Measurements from ENCODE around the gene AGAP1. TPM values are rescaled to one million over a fixed set of nuclear protein-coding genes. Genes with fewer than 3 reads are reported as not detected.
A peak's percentile ranks its signal among the peaks of the same experiment; 100 is the strongest.

AGAP1 gene
- total RNA-seq, 1 donor from 2014 or later = 44.0 TPM

DNA sequence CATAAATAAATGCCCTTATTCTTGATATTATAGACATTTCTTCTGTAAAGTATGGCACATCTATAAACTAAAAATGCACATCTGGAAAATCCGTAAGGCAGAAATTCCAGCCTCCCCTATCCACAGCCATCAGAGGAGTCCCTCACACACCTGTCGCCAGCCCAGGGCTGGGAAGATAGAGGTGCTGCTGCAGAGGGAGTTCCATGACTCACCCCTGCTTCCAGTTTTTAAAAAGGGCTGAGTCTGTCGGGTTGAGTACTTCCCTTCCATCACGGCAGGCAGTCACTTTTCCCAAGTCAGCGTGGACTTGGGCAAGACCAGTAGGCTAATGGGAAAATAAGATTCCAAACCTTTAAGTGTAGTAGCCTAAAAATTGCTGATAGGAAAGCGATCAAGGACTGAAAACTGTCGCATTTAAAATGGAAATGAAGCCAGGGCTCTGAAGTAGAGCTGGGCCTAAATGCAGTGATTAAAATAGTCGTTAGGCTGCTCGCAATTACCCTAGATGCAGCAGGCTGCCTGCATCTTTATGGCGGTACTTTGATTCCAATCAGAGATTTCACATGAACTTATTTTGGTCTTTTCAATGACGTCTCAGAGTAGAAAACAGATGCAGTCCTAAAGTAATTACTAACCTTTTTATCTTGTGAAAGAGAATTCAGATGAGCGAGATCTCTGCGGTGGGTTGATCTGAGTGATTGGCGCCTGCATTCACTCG is 280.5 kb downstream of the AGAP1 start:
- no peak overlapping the region for H3K27ac Mint-ChIP-seq
- no peak overlapping the region for H3K4me3 Mint-ChIP-seq
- TF ChIP-seq, protein P1, sequence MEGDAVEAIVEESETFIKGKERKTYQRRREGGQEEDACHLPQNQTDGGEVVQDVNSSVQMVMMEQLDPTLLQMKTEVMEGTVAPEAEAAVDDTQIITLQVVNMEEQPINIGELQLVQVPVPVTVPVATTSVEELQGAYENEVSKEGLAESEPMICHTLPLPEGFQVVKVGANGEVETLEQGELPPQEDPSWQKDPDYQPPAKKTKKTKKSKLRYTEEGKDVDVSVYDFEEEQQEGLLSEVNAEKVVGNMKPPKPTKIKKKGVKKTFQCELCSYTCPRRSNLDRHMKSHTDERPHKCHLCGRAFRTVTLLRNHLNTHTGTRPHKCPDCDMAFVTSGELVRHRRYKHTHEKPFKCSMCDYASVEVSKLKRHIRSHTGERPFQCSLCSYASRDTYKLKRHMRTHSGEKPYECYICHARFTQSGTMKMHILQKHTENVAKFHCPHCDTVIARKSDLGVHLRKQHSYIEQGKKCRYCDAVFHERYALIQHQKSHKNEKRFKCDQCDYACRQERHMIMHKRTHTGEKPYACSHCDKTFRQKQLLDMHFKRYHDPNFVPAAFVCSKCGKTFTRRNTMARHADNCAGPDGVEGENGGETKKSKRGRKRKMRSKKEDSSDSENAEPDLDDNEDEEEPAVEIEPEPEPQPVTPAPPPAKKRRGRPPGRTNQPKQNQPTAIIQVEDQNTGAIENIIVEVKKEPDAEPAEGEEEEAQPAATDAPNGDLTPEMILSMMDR (IDR thresholded peaks at IDR 0.05; ENCODE audit: unreplicated experiment) = no peak
- no peak for DNase-seq (ENCODE audit: low spot score in 2 of 2, unreplicated experiment in 2 of 2)
- H3K9me3 Mint-ChIP-seq = no peaks in the 10 kb centered on the region
- H3K27me3 Mint-ChIP-seq (ENCODE audit: low read depth) = no peaks in the 10 kb centered on the region
- peaks cover 2% of the 10 kb centered on the region for H3K36me3 Mint-ChIP-seq
- H3K4me1 Mint-ChIP-seq = no peaks in the 10 kb centered on the region

DNA sequence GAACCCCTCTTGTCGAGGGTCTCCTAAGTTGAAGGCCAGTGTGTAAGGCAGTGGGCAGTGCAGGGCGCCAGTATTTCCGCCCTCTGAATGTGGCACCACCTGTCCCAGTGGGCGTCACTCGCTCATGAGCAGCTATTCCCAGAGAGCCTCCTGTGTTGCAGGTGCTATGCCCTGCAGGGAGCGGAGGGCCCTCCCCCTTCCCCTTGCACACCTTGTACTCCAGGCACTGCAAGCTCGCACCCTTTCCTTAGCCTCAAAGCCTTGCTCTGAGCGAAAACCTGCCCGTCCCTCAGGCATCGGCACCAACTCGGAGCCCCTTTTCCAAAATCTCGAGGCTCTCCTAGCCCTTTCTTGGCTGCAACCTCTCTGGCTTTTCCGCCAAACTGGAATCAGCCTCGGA is 282.7 kb downstream of the AGAP1 start:
- Mint-ChIP-seq H3K4me1 (peaks cover 5% of the 10 kb centered on the region), H3K36me3 (peaks cover 2% of the 10 kb centered on the region), H3K27ac (no peak overlapping the region), H3K9me3 (no peaks in the 10 kb centered on the region), H3K27me3 (ENCODE audit: low read depth) (no peaks in the 10 kb centered on the region), H3K4me3 (no peak overlapping the region)
- no peak for DNase-seq (ENCODE audit: low spot score in 2 of 2, unreplicated experiment in 2 of 2)
- TF ChIP-seq, protein P1 (IDR thresholded peaks at IDR 0.05; ENCODE audit: unreplicated experiment) = no peak

DNA sequence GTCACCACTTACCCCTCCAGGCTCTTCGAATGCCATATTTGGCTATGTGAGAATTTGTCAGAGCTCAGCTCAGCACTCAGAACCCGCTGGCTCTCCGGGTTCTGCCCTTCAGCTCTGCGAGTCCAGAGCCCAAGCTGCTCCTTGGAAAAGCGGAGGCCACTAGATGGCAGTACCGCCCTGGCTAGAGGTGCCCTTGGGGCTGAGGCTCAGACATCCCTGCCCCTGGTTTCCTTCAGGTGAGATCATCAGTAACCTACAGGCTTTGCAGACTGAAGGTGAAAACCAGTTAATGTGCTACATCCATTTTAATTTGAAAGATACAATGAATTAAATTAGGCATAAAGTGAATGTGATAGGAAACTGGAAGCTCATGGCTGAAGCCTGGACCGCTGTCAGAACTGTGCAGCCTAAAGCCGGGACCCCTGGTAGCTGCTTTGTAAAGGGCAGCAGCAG is 285.6 kb downstream of the AGAP1 start:
- Mint-ChIP-seq H3K4me1 (peaks cover 5% of the 10 kb centered on the region), H3K27ac (no peak overlapping the region), H3K4me3 (no peak overlapping the region), H3K27me3 (ENCODE audit: low read depth) (no peaks in the 10 kb centered on the region), H3K9me3 (no peaks in the 10 kb centered on the region), H3K36me3 (no peaks in the 10 kb centered on the region)
- TF ChIP-seq, protein P1 (IDR thresholded peaks at IDR 0.05; ENCODE audit: unreplicated experiment) = peak; percentile 69
- peak; percentile 50 to 84 for DNase-seq (ENCODE audit: low spot score in 2 of 2, unreplicated experiment in 2 of 2)

DNA sequence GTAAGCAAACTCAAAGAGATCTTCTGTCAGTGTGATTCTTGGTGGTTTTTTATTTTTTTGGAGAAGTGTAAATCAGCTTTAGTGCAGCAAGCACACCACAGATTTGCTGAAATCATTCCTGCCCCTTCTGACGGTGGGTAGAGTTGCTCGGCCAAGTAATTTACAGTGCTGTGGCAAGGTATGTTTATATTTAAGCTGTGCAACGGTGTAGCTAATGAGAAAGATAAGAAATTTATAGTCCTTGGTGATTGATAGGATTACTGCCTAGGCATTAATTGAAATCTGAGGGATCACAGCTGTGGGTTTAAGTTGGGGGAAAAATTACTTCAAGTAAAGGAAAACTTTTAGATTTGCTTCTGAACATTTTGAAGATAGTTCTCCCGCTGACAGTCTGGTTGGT is 286.6 kb downstream of the AGAP1 start:
- no peak overlapping the region for H3K4me3 Mint-ChIP-seq
- H3K27me3 Mint-ChIP-seq (ENCODE audit: low read depth) = no peaks in the 10 kb centered on the region
- TF ChIP-seq, protein P1 (IDR thresholded peaks at IDR 0.05; ENCODE audit: unreplicated experiment) = no peak
- H3K27ac Mint-ChIP-seq = no peak overlapping the region
- H3K36me3 Mint-ChIP-seq = no peaks in the 10 kb centered on the region
- DNase-seq (ENCODE audit: low spot score in 2 of 2, unreplicated experiment in 2 of 2) = no peak
- peaks cover 5% of the 10 kb centered on the region for H3K4me1 Mint-ChIP-seq
- no peaks in the 10 kb centered on the region for H3K9me3 Mint-ChIP-seq

DNA sequence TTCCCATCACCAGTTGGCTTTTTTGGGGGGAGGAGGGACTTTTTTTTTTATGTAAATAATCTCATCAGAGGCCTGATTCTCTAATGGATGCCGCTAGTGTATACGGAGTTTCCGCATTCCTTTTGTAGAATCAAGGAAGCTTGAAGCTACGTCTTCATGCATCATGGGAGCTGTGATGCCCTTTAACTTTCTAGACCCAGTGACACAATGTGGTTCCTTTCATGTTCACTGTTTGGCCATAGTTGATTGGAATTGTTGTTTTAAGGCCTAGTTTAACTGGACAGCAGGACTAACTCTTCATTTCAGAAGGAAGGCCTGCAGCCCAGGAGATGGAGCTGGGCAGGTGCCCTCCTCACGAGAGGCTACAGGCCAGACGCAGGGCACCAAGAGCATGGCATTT is 287.9 kb downstream of the AGAP1 start:
- H3K27me3 Mint-ChIP-seq (ENCODE audit: low read depth) = no peaks in the 10 kb centered on the region

More for the DNA sequence above, 287.9 kb downstream of the AGAP1 start:
- peaks cover 1% of the 10 kb centered on the region for H3K36me3 Mint-ChIP-seq
- H3K27ac Mint-ChIP-seq = no peak overlapping the region
- no peaks in the 10 kb centered on the region for H3K9me3 Mint-ChIP-seq
- TF ChIP-seq, protein P1 (IDR thresholded peaks at IDR 0.05; ENCODE audit: unreplicated experiment) = no peak
- H3K4me3 Mint-ChIP-seq = no peak overlapping the region
- no peak for DNase-seq (ENCODE audit: low spot score in 2 of 2, unreplicated experiment in 2 of 2)
- H3K4me1 Mint-ChIP-seq = peaks cover 5% of the 10 kb centered on the region

All from mesothelial cell of epicardium (in vitro differentiated cells).